Ectodermal cell (in vitro differentiated cells): Measurements from ENCODE around the gene RABGEF1.
"Not testable (repeated sequence)": the region's sequence is repeated elsewhere in the genome, so short reads cannot be mapped to it uniquely, and the experiment has no call there.

Source experiments
- H3K27ac ChIP-seq: 2 replicates; pipeline ENCODE4 v1.7.0; 2013; ENCODE audit warnings: mild to moderate bottlenecking, low read depth, low read length; ENCODE audit not compliant: insufficient read depth, poor library complexity, severe bottlenecking
- H3K27me3 ChIP-seq: 2 replicates; pipeline ENCODE4 v1.7.0; 2013; ENCODE audit warnings: mild to moderate bottlenecking, low read length; ENCODE audit not compliant: insufficient read depth, control insufficient read depth, poor library complexity, severe bottlenecking
- H3K36me3 ChIP-seq: one replicate; pipeline ENCODE4 v1.7.0; 2013; ENCODE audit warnings: low read length; ENCODE audit not compliant: control insufficient read depth, insufficient read depth
- H3K4me1 ChIP-seq: one replicate; pipeline ENCODE4 v1.7.0; 2013; ENCODE audit warnings: low read length; ENCODE audit not compliant: control insufficient read depth, insufficient read depth
- H3K4me3 ChIP-seq: 2 replicates; pipeline ENCODE4 v1.7.0; 2013; ENCODE audit warnings: low read depth, low read length, control low read depth; ENCODE audit not compliant: insufficient read depth
- H3K9me3 ChIP-seq: 2 replicates; pipeline ENCODE4 v1.7.0; 2013; ENCODE audit warnings: mild to moderate bottlenecking, low read length, moderate library complexity; ENCODE audit not compliant: control insufficient read depth
- WGBS, 2 experiments: methylation state at CpG; one replicate each; pipeline ENCODE4 v1.1.7; 2013; ENCODE audit warnings: missing lambda C conversion rate in 2 of 2; 5-methylcytosine and 5-hydroxymethylcytosine counted together

RABGEF1 gene

DNA sequence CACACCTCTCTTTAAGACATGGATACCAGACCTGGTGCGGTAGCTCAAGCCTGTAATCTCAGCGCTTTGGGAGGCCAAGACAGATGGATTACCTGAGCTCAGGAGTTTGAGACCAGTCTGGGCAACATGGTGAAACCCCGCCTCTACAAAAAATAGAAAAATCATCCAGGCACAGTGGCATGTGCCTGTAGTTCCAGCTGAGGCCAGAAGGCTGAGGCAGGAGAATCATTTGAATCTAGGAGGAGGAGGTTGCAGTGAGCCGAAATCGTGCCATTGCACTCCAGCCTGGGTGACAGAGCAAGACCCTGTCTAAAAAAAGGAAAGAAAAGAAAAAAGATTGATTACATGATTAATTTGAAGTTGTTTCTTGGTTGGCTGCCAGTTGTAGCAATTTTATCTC lies 35.9 kb downstream of the RABGEF1 start:
- H3K4me1 ChIP-seq, H3K27me3 ChIP-seq, H3K4me3 ChIP-seq, H3K36me3 ChIP-seq, H3K27ac ChIP-seq, H3K9me3 ChIP-seq: not testable (repeated sequence)
- WGBS, 2 experiments, result 90 to 95% methylated on average over 5 of the region's 5 CpGs

DNA sequence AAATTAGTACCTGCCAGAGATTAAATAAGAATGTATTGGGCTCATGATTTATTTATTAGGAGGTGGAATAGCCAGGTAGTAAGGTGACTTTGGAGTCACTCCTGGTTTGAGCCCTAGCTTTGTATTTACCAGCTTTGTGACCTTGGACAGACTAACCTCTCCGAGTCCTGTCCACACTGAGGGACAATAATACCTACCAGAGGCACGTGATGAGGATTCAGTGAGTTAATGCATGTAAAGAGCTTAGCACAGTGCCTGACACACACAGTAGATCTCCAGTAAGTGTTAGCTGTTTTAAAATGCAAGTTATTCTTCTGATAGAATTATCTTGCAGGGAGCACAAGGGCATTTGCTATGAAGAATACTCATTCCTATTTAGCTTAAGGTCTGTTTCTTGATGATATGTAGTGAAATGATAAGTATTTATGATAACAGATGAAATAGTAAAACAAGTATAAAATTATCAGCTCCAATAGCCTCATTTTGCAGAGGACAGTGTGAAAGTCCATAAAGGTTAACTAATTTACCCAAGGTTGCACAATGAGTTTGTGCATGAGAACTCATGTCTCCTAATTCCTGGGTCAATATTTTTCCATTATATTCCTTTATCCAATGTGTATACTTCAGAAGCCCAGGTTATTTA lies 36.4 kb downstream of the RABGEF1 start:
- Histone ChIP-seq H3K27me3 (no peaks in the 10 kb centered on the region), H3K27ac (no peak overlapping the region), H3K4me1 (no peaks in the 10 kb centered on the region), H3K36me3 (peaks cover 8% of the 10 kb centered on the region), H3K9me3 (no peaks in the 10 kb centered on the region), H3K4me3 (no peak overlapping the region)
- 91 to 100% methylated on average over 2 of the region's 2 CpGs for WGBS, 2 experiments

DNA sequence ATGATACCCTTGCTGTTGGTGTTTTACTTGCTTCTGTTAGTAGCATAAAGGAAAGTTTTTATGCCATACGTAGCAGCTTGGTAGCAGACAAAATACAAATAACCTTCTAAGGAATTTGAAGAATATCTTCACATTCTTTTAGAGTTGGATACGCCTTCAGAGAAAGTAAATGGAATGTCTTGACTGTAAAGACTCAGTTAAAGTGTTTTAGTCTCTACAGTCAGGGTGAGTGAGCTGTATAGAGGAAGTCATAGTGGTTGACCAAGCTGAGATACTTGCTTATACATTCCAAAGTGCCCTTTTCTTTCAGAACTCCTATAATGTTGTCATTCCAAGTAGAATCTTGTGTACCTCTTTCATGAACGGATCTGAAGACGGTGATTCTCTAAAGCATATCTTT lies 37.7 kb downstream of the RABGEF1 start:
- H3K27me3 ChIP-seq, result no peaks in the 10 kb centered on the region
- no peak overlapping the region for H3K4me3 ChIP-seq
- 94% methylated on average over 4 of the region's 4 CpGs for WGBS, 2 experiments
- no peak overlapping the region for H3K27ac ChIP-seq
- peaks cover 8% of the 10 kb centered on the region for H3K36me3 ChIP-seq
- H3K4me1 ChIP-seq, result no peaks in the 10 kb centered on the region
- H3K9me3 ChIP-seq, result no peaks in the 10 kb centered on the region

GRCh38 chr7:66779669-66780409 lies 39.3 kb downstream of the RABGEF1 start:
- Histone ChIP-seq H3K4me3 (no peak overlapping the region), H3K27me3 (no peaks in the 10 kb centered on the region), H3K9me3 (no peaks in the 10 kb centered on the region), H3K27ac (no peak overlapping the region), H3K4me1 (no peaks in the 10 kb centered on the region), H3K36me3 (peaks cover 5% of the 10 kb centered on the region)
- WGBS, 2 experiments, result 91 to 92% methylated on average over 5 of the region's 5 CpGs

DNA sequence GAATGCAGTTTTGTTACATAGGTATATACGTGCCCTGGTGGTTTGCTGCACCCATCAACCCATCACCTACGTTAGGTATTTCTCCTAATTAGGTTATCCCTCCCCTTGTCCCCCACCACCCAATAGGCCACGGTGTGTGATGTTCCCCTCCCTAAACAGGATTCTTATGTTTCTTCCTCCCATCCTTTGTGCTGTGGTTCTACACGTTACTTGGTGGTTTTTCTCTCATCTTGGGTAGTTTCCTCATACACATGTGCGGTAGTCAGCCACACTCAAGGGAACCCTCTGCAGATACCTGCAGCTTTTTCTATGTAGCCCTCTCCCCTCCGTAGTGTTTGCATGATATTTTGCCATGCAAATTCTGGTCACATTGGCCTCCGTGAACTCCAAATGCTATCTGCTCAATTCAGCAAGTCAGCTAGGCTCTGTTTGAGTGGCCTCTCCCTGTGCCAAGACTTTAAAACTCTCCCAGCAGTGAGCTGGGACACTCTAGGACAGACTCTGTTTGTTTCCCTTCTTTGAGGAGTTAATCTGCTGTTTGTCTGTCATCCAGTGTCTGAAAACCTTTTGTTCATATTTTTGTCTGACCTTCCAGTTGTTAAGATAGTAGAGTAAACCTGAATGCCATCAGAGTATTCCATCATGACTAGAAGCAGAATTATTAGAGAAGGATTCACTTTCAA lies 41.0 kb downstream of the RABGEF1 start:
- Histone ChIP-seq H3K4me3 (no peak overlapping the region), H3K9me3 (no peaks in the 10 kb centered on the region), H3K4me1 (no peaks in the 10 kb centered on the region), H3K27ac (no peak overlapping the region), H3K27me3 (no peaks in the 10 kb centered on the region), H3K36me3 (peaks cover 12% of the 10 kb centered on the region)
- WGBS, 2 experiments, result 92% methylated on average over 7 of the region's 7 CpGs

DNA sequence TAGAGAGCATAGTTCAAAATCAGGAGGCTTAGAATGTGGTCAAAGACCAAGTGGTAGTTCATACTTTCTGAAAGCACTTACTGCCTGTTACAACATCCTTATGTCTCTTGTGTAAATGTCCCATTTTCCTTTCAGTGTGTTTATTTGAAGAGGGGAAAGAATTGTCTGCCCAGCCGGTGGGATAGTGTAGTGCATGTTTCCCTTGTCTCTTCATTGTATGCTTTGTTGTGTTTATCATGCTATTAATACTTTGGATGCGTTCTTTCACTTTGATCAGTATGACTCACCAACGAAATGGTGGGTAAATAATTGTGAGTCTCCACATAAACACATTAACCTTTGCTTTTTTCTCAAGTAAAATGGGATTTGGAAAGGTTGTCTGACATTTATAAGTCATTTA lies 42.3 kb downstream of the RABGEF1 start:
- H3K4me1 ChIP-seq, H3K9me3 ChIP-seq, H3K27me3 ChIP-seq, H3K27ac ChIP-seq, H3K4me3 ChIP-seq: not testable (repeated sequence)
- WGBS, 2 experiments, result 89 to 100% methylated on average over 1 to 2 of the region's 3 CpGs
- H3K36me3 ChIP-seq, result peaks cover 15% of the 10 kb centered on the region

- H3K4me3 ChIP-seq, H3K27me3 ChIP-seq, H3K27ac ChIP-seq, H3K9me3 ChIP-seq, H3K4me1 ChIP-seq: not testable (repeated sequence)
- H3K36me3 ChIP-seq, result peaks cover 15% of the 10 kb centered on the region
- WGBS, 2 experiments, result 93 to 96% methylated on average over 1 of the region's 1 CpG
These were observed 43.5 kb downstream of the RABGEF1 start for GRCh38 chr7:66783887-66784595.

- Histone ChIP-seq H3K4me1 (no peaks in the 10 kb centered on the region), H3K4me3 (no peak overlapping the region), H3K36me3 (peaks cover 23% of the 10 kb centered on the region), H3K27ac (no peak overlapping the region), H3K9me3 (no peaks in the 10 kb centered on the region), H3K27me3 (no peaks in the 10 kb centered on the region)
- WGBS, 2 experiments, result 95 to 97% methylated on average over 6 of the region's 6 CpGs
These were observed 49.7 kb downstream of the RABGEF1 start for GRCh38 chr7:66790196-66790595.

- 96 to 97% methylated on average over 3 of the region's 3 CpGs for WGBS, 2 experiments
- Histone ChIP-seq H3K27me3 (no peaks in the 10 kb centered on the region), H3K4me1 (no peaks in the 10 kb centered on the region), H3K27ac (no peak overlapping the region), H3K9me3 (no peaks in the 10 kb centered on the region), H3K36me3 (peaks cover 20% of the 10 kb centered on the region), H3K4me3 (no peak overlapping the region)
These were observed 50.2 kb downstream of the RABGEF1 start for GRCh38 chr7:66790725-66791124.

- Histone ChIP-seq H3K27me3 (no peaks in the 10 kb centered on the region), H3K4me3 (no peak overlapping the region), H3K27ac (no peak overlapping the region), H3K36me3 (peaks cover 18% of the 10 kb centered on the region), H3K4me1 (no peaks in the 10 kb centered on the region), H3K9me3 (no peaks in the 10 kb centered on the region)
- WGBS, 2 experiments, result 96 to 97% methylated on average over 8 of the region's 8 CpGs
These were observed 60.1 kb downstream of the RABGEF1 start for GRCh38 chr7:66800591-66800990.
